ENCODE results near the gene TGFB2. TPM values are rescaled to one million over a fixed set of nuclear protein-coding genes. Genes with fewer than 3 reads are reported as not detected.

The TGFB2 gene
- total and polyA plus RNA-seq, 2 experiments from 2014 or later = 0.31 to 1.4 TPM

- Mint-ChIP-seq H3K9me3 (no peaks in the 10 kb centered on the region), H3K27me3 (ENCODE audit: insufficient read depth, low read depth, poor library complexity) (no peaks in the 10 kb centered on the region), H3K27ac (no peak overlapping the region), H3K4me3 (no peak overlapping the region), H3K36me3 (ENCODE audit: low read depth) (no peaks in the 10 kb centered on the region; the same call in 2 of the 3 replicates), H3K4me1 (peaks cover 21% of the 10 kb centered on the region)
- no peak for DNase-seq (ENCODE audit: low spot score)
- ATAC-seq = no peak
- Histone ChIP-seq H3K4me2 (no peak overlapping the region), H3K27me3 (ENCODE audit: insufficient read depth) (no peaks in the 10 kb centered on the region), H3K9me2 (ENCODE audit: insufficient read depth) (no peaks in the 10 kb centered on the region), H3K27ac (ENCODE audit: low read depth) (no peak overlapping the region), H3K36me3 (ENCODE audit: insufficient read depth) (no peaks in the 10 kb centered on the region), H3F3A (replicated peaks; ENCODE audit: low read depth) (no peaks in the 10 kb centered on the region), H3K4me1 (ENCODE audit: insufficient read depth) (peaks cover 2% of the 10 kb centered on the region), H3K79me2 (replicated peaks; ENCODE audit: insufficient read depth) (no peaks in the 10 kb centered on the region), H3K4me3 (no peak overlapping the region), H4K20me1 (replicated peaks; ENCODE audit: insufficient read depth) (no peaks in the 10 kb centered on the region), H2AFZ (no peak overlapping the region)
- TF ChIP-seq CREB1 (CRISPR knock-in tag; IDR thresholded peaks at IDR 0.05; ENCODE audit: low read depth) (no peak), POLR2AphosphoS5 (IDR thresholded peaks at IDR 0.05; ENCODE audit: low read depth) (no peak), REST (IDR thresholded peaks at IDR 0.05; ENCODE audit: unreplicated experiment) (no peak), CTCF (conservative IDR thresholded peaks at IDR 0.05; ENCODE audit: low read depth in 2 of 2) (no peak), ETS1 (IDR thresholded peaks at IDR 0.05) (no peak), STAT1 (IDR thresholded peaks at IDR 0.05; ENCODE audit: unreplicated experiment) (no peak), ZNF114 (CRISPR knock-in tag; IDR thresholded peaks at IDR 0.05) (no peak), EZH2 (IDR thresholded peaks at IDR 0.05; ENCODE audit: low read depth, unreplicated experiment) (no peak), ZNF331 (CRISPR knock-in tag; IDR thresholded peaks at IDR 0.05; ENCODE audit: low read depth) (no peak), EZH2phosphoT487 (IDR thresholded peaks at IDR 0.05; ENCODE audit: unreplicated experiment) (no peak), NANOG (IDR thresholded peaks at IDR 0.05; ENCODE audit: borderline replicate concordance) (no peak), ZNF462 (CRISPR knock-in tag; IDR thresholded peaks at IDR 0.05) (no peak), JUNB (IDR thresholded peaks at IDR 0.05; ENCODE audit: unreplicated experiment) (no peak)
These were observed 116.2 kb downstream of the TGFB2 start for GRCh38 chr1:218461351-218461750.

All from GM23338 (cell line).